Measurements from ENCODE around the gene LRP6.
A peak's percentile ranks its signal among the peaks of the same experiment; 100 is the strongest.

LRP6 gene

GRCh38 chr12:12202747-12203146 lies 64.1 kb downstream of the LRP6 start:
- Histone ChIP-seq H3K27me3 (replicated peaks; ENCODE audit: control insufficient read depth, insufficient read depth, low read length) (no peaks in the 10 kb centered on the region), H3K4me3 (replicated peaks; ENCODE audit: low read depth, low read length) (no peak overlapping the region), H3K36me3 (ENCODE audit: control insufficient read depth, insufficient read depth, low read length) (no peaks in the 10 kb centered on the region)
- DNase-seq (ENCODE audit: extremely low read depth, insufficient read length): no peak
- peak; percentile 7 for TF ChIP-seq CTCF (IDR thresholded peaks at IDR 0.05; ENCODE audit: insufficient read depth, low read length, poor library complexity, severe bottlenecking)

- H3K4me3 ChIP-seq (replicated peaks; ENCODE audit: low read depth, low read length): no peak overlapping the region
These were observed 64.7 kb downstream of the LRP6 start for GRCh38 chr12:12202105-12202504.

GRCh38 chr12:12201274-12201758 lies 65.5 kb downstream of the LRP6 start:
- DNase-seq (ENCODE audit: extremely low read depth, insufficient read length): no peak
- Histone ChIP-seq H3K36me3 (ENCODE audit: control insufficient read depth, insufficient read depth, low read length) (no peaks in the 10 kb centered on the region), H3K4me3 (replicated peaks; ENCODE audit: low read depth, low read length) (no peak overlapping the region), H3K27me3 (replicated peaks; ENCODE audit: control insufficient read depth, insufficient read depth, low read length) (no peaks in the 10 kb centered on the region)
- TF ChIP-seq CTCF (IDR thresholded peaks at IDR 0.05; ENCODE audit: insufficient read depth, low read length, poor library complexity, severe bottlenecking): no peak

More at GRCh38 chr12:12202105-12202504, 64.7 kb downstream of the LRP6 start:
- Histone ChIP-seq H3K36me3 (ENCODE audit: control insufficient read depth, insufficient read depth, low read length) (no peaks in the 10 kb centered on the region), H3K27me3 (replicated peaks; ENCODE audit: control insufficient read depth, insufficient read depth, low read length) (no peaks in the 10 kb centered on the region)
- no peak for DNase-seq (ENCODE audit: extremely low read depth, insufficient read length)
- no peak for TF ChIP-seq CTCF (IDR thresholded peaks at IDR 0.05; ENCODE audit: insufficient read depth, low read length, poor library complexity, severe bottlenecking)

- Histone ChIP-seq H3K27me3 (replicated peaks; ENCODE audit: control insufficient read depth, insufficient read depth, low read length) (no peaks in the 10 kb centered on the region), H3K36me3 (ENCODE audit: control insufficient read depth, insufficient read depth, low read length) (no peaks in the 10 kb centered on the region), H3K4me3 (replicated peaks; ENCODE audit: low read depth, low read length) (no peak overlapping the region)
- TF ChIP-seq CTCF (IDR thresholded peaks at IDR 0.05; ENCODE audit: insufficient read depth, low read length, poor library complexity, severe bottlenecking): no peak
- DNase-seq (ENCODE audit: extremely low read depth, insufficient read length): no peak
These were observed 66.5 kb downstream of the LRP6 start for GRCh38 chr12:12200363-12200762.

- TF ChIP-seq CTCF (IDR thresholded peaks at IDR 0.05; ENCODE audit: insufficient read depth, low read length, poor library complexity, severe bottlenecking): no peak
- no peak overlapping the region for H3K4me3 ChIP-seq (replicated peaks; ENCODE audit: low read depth, low read length)
- no peak for DNase-seq (ENCODE audit: extremely low read depth, insufficient read length)
- H3K27me3 ChIP-seq (replicated peaks; ENCODE audit: control insufficient read depth, insufficient read depth, low read length): no peaks in the 10 kb centered on the region
- H3K36me3 ChIP-seq (ENCODE audit: control insufficient read depth, insufficient read depth, low read length): no peaks in the 10 kb centered on the region
These were observed 68.7 kb downstream of the LRP6 start for GRCh38 chr12:12198124-12198523.

GRCh38 chr12:12197128-12197527 lies 69.7 kb downstream of the LRP6 start:
- Histone ChIP-seq H3K27me3 (replicated peaks; ENCODE audit: control insufficient read depth, insufficient read depth, low read length) (no peaks in the 10 kb centered on the region), H3K36me3 (ENCODE audit: control insufficient read depth, insufficient read depth, low read length) (no peaks in the 10 kb centered on the region), H3K4me3 (replicated peaks; ENCODE audit: low read depth, low read length) (no peak overlapping the region)
- TF ChIP-seq CTCF (IDR thresholded peaks at IDR 0.05; ENCODE audit: insufficient read depth, low read length, poor library complexity, severe bottlenecking): no peak
- DNase-seq (ENCODE audit: extremely low read depth, insufficient read length): no peak

Data from GM06990 (cell line).